SIG-M5 (cell line): ENCODE measurements around the gene RIMS3.
"Not testable (repeated sequence)": the region's sequence is repeated elsewhere in the genome, so short reads cannot be mapped to it uniquely, and the experiment has no call there.

Source experiments
- DNase-seq: peaks from one replicate; lab custom pipeline; 2025; lab: John Stamatoyannopoulos, UW

Gene RIMS3

DNA sequence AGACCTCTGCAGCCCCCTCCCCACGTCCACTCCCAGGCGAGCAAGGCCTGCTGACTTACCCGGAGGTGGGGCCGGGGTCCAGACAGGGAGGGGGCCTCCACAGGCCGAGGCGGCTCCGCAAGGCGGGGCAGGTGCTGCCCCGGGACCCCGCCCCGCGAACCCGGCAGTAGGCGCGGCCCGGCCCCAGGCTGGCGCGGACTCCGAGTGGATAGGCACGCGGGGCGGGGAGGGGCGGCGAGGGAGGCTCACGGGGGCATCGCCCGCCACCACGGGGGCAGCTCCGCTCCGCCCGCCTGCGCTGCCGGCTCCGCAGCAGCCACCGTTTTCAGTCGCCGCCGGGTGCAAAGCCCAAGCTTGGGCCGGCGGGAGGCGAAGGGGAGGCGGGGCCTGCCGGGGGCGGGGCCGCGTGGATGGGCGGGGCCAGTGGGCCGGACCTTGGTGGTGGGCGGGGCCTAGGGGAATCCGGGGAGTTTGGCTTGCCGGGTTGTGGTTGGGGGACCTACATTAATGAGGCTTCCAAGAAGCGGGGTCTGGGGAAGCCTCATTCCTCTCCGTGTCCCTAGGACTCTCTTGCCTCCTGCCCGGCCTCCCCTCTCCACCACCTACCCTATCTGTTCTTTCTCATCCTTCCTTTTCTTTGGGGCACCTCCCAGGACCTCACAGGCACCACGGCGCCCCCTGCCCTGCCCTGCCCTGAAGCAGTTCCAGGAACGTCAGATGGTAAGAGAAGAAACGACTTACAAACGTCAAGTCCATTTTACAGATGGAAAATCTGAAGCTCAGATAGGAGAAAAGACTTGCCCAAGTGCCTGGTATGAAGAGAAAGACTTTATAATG lies at the start of gene RIMS3:
Gene RIMS3 (minus strand): TSS at position 348 of the 837 bp plus-strand sequence. CDS start 23,757 bp downstream, outside the sequence.
- DNase-seq = no peak

DNA sequence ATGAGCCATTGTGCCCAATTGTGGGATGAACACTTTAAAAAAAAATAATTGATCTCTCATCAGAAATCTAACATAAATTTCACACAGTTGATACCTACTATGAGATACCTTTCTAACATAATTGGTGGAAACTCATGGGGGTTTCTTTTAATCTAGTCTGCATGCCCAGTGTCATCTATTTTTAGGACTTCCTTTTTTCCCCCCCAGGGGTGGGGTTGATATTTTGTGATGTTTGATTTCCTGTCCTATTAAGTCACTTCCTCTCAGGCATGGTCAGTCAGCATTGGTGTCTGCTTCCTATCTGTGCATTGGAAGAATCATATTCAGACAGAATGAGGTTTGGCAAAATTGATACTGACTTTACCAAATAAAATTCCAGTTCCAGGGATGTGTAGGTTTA lies 47.5 kb upstream of the RIMS3 start:
- no peak for DNase-seq

DNA sequence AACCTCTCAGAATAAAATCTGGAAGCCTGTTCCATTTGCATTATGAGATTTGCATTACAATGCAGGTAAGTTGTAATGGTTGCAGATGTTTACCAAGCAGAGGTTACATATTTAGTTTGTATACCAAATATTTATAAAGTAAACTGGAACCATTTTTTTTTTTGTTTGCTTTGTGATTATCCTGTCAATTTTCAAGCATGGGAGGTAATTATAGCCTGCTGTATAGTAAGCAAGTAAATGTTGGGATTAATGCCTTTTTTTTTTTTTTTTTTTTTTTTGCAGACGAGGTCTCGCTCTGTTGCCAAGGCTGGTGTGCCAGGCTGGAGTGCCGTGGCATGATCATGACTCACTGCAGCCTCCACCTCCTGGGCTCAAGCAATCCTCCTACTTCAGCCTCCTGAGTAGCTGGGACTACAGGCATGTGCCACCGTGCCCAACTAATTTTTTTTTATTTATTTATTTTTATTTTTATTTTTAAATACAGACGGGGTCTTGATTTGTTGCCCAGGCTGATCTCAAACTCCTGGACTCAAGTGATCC lies 47.0 kb upstream of the RIMS3 start:
- DNase-seq = no peak

DNA sequence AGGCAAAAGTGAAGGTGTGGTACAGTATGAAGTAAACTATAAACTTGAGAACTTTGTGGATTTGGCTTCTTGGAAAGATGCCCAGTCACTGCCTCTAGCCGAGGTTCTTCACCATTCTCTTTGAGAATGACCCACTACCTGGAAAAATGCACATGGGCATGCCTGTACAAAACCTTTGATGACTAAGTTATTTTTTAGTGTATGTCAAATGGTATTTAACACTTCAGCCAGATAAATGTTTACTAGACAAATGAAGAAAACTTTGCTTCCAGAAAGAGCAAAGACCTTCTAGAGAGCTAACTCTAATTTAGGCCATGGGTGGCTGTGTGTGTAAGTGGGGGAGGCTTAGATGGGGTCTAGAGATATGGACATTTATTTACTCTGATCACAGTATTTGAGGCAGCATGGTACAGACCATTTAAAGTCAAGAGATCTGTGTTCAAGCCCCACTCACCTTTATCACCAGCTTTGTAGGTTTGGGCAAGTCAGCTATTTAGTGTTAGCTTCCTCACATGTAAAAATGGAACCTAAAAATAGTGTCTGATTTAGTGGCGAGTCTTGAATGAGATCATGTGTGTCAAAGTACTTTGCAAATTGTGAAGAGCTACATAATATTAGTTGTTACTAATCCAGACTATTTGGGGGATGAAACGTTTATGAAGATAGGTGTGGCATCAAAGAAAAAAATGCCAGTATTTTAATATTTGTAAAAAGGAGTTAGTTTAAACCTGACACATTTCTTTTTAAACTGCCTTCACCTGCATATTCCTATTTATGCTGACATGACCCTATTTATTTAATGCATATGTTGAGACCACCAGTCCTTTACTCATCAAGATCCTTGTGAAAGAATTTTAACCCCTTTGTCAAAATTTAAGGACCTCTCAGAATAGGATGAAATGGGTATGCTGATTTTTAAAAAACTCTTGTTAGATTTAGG lies 46.3 kb upstream of the RIMS3 start:
- no peak for DNase-seq

DNA sequence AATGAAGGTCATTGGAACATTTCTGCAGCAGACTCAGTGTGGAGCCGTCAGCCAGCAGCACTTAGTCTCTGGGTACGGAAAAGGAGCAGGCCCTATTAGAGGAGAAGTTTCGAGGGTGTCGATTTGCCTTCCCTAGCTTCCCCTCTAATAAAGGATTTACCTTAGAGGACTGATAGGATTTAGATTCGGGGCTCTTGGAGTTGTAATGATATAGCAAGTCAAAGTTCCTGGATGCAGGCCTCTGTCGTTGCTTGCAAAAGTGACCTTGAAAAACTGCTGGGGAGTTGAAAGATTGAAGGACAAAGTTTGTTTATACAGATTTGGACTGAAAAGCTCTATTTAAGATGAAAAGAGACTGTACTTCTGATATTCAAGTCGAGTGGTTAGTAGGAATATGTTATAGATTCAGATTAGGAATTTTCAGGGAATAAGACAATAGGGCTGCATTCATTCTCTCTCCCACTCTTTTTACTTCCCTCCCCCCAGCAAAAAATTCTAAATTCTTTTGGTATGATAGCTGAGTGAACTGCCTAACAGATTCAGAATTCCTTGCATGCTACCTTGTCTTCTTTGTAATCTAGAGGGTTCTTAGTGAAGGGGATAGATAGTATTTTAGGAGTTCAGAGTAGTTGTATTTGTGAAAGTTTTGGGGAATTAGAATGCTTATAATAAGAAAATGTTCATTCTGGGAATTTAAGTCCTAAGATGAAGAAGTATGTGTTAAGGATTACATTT lies 45.3 kb upstream of the RIMS3 start:
- DNase-seq = no peak

DNA sequence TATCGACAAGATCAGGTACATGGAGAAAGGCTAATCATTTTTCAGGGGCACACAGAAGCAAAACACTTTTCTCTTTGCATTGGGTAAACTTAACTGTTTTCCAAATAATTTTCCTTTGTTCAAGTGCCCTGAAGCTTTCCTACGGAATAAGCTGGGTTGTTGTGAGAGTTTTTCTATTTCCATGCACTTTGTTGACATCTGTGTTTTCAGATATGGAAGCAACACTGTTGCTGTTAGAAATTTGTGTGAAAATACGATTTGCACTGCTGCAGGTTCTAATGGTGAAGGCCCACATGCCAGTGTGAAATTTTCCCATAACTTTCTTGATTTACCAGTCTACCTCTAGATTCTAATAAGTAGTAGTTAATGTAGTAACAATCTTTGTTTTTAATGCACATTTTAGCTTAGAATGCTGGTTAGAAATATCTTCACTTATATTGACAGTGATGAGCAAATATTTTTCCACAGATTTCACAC lies 44.4 kb upstream of the RIMS3 start:
- DNase-seq = no peak

DNA sequence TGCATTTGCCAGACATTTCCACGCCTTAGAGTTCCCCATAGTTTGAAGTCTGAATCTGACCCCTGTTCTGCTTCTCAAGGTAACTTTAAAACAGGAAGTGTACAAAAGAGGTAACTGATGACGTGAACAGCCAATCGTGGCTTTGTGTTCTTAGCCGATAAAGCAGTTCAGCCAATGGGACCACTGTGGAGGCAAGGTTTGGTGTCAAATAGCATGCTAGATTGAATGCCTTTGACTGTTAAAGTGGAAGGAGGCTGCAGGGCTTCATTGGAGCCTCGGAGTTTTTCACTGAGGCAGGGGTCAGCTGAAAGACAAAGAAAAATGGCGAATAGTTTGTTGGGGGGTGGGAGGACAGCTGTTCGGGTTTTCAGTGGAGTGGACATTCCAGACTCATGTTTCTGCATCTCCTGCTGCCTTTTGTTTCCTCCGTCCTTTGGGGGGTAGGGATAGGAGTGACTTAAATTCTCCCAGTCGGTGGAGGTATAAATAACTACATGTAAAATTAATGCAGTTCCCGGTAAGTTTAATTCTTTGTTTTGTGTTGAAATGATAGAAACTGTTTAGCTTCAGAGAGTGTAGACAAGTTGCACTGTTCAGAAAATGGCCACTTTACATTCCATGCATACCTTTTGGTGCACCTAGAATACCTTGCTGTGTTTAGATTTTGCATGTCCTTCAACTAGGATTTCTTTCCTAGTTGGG lies 43.8 kb upstream of the RIMS3 start:
- peak; percentile 83 for DNase-seq

DNA sequence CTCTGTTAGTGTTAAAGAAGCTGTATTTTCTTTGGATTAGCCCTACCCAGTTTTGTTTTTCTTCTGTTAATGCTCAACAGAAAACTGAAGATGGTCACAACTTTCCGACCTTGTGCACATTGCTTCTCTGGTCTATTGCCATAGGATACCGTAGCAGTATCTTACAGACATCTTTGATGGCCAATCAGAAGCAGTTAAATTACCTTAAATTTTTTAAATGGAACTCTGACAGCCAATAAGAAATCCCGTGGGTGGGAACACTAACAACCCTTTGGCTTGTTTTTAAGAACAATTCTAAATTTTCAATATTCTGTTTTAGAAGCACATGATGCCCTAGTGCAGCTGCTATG lies 43.2 kb upstream of the RIMS3 start:
- DNase-seq = no peak

DNA sequence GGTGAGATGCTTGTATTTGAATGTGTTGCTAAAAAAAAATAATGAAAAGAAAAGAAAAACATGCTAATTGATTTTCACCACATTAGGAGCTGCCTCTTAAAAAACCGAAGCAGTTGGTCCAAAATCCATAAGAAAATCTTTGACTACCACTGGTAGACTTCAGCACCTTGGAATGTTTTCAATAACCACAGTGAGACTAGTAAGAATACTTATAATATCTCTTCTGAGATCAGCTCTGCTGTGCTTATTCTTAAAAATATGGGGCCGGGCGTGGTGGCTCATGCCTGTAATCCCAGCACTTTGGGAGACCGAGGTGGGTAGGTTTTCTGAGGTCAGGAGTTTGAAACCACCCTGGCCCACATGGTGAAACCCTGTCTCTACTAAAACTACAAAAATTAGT lies 41.1 kb upstream of the RIMS3 start:
- no peak for DNase-seq

DNA sequence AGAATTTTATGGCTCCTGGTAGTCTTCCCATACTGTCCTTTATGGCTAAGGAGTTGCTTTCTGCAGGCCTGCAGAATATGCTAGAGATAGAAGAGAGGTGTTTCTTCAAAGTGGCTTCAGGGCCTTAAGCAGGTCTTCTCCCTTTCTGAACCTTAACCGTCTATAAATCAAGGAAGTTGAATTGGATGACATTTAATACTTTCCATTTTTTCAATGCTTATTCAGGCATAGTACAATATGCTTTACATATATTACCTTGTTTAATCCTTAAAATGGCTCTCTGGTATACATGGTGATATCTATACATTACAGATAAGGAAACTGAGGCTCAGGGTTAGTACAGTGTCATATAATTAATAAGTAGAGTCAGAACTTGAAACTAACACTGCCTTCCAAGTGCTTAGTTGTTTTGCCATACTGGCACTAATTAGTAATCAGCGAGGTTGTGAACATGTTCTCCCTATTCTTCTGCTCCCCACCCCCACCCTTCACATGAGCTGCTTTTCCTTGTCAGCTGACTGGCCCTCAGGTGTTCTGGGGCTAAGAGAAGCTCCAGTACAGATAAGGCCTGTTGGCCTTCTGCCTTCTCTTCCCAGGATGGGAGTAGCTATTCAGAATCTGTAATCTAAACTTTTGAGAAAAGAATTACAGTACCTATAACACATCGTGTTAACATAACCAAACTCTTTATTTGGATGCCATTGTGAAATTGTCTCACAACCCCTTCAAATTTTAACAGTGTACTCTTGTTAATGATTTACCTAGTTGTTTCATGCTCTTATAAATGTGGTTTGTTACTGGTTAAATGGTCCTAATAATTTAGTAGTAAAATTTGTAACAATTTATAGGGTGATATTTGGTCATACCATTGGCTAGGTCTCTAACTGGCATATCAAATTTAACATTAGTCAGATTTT lies 39.6 kb upstream of the RIMS3 start:
- no peak for DNase-seq

DNA sequence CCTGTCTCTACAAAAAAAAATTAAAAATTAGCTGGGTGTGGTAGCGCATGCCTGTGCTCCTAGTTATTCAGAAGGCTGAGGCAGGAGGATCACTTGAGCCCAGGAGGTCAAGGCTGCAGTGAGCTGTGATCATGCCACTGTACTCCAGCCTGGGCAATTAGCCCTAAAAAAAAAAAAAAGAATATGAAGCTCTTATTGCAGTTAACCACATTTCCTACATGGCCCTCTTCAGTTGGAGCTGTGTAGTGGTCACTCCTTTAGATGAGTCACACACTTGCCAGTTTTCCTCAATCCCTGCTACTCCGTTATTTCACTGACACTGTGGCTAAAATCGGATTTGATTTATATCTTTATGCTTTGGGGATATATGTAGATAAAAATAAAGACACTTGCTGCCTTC lies 37.8 kb upstream of the RIMS3 start:
- DNase-seq = no peak

DNA sequence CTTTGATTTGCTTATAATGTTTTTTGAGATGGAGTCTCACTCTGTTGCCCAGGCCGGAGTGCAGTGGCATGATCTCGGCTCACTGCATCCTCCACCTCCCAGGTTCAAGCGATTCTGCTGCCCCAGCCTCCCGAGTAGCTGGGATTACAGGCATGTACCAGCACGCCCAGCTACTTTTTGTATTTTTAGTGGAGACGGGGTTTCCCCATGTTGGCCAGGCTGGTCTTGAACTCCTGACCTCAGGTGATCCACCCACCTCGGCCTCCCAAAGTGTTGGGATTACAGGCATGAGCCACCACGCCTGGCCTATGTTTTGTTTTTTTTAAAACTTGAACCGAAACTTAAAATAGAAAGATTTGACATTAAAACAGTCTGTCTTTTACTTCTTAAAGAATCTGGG lies 37.3 kb upstream of the RIMS3 start:
- DNase-seq = not testable (repeated sequence)

DNA sequence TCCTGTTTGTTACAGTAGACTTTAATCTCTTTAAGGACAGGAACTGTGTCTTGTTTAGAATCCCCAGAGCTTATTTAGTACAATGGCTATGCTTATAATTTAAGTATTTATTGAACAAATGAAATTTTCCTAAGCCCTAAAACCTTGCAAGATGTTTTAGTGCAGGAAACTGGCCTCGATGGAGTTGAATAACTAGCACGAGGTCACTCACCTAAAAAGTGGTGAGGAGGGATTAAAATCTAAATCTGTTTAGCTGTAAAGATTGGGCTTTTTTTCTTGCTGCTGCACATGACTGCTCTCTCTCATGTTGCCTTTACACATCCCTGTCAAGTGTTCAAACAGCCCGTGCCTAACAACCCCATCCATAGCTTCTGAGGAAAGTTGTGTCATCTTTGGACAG lies 36.2 kb upstream of the RIMS3 start:
- DNase-seq = no peak

DNA sequence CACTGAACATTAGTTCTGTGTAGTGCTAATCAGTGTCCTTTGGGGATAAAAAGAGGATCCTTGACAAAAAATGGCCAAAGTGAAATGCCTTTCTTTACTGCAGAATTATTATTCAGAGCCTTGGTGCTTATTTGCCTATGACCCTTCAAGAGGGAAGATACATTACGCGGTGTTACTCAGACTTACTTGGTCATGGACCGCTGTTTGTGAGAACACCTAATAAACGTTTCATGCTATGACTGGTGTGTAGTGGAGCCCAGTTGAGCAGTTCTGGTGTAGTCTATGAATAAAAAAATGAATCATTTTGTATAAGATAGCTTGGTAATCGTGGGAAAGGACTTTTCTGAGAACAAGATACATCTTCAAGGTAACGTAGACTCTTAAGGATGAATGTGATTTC lies 34.3 kb upstream of the RIMS3 start:
- DNase-seq = no peak

DNA sequence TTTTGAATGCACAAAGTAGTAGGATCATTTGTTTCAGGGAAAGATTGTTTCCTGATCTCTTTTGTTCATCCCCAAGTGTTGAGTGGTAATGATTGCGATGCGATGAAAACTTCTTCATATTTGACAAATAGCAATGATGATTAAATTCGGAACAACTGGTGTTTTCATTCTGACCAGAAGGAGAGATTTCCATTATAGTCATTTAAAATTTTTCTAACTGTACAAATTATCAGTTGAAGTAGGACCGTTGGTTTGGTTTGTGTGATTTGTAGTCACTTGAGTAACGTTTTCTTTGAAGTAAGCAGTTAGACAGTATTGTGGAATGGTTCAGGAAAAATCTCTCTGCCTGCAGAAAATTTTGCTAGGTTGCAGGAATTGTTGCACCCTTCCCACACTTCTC lies 32.0 kb upstream of the RIMS3 start:
- DNase-seq = no peak

DNA sequence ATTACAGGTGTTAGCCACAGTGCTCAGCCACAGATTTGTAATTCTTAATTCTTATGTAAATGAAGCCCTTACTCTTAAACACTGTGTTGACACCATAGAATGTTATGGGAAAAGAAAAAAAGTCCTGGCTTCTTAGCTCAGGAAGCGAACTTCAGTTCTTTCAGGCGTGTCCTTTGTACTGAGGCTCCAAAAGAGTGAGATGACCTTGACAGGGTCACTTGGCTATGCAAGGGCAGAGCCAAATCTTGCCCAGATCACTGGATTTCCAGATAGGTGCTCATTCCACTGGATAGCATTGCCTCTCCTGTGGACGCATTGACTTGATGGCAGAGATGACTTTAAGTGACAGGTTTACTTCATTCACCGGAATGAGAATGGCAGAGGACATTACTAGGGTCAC lies 30.8 kb upstream of the RIMS3 start:
- DNase-seq = no peak

DNA sequence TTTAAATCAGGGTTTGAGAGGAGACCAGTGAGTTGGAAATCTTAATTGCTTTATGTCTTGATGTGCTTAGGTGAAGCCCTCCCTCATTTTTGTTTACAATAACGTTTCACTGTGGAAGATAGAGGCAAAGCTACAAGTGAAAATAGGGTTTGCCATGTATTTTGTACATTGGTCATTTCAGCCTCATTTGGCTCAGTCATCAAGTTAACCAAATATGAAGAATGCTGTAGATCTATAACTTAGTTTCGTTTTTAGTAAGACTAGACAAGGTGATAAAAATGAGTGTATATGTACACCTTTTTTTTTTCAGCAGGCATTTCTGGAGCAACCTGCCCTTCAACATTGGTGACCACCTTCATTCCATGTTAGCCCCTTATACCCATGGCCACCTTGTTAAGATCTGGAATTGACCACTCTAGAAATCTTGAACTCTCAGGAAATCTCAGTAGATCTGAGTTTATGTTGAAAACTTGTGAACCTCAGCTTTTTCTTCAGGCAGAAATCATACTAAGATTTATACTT lies 28.9 kb upstream of the RIMS3 start:
- no peak for DNase-seq

DNA sequence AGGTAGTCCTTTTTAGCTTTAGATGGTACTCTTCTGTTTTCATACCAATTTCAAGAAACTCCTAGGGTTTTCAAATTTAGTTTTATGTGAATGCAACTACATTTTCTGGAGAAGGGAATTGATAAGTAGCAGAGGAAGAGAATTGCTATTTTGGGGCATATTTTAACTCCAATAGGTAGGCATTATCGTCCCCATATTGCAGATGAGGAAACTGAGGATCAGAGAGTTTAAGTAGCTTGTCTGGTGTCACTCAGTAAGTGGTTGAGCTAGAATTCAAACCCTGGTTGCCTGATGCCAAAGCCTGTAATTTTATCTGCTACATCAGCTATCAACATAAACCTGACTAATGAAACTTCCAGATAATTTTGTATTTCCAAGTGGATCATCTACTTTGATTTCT lies 27.9 kb upstream of the RIMS3 start:
- DNase-seq = no peak

DNA sequence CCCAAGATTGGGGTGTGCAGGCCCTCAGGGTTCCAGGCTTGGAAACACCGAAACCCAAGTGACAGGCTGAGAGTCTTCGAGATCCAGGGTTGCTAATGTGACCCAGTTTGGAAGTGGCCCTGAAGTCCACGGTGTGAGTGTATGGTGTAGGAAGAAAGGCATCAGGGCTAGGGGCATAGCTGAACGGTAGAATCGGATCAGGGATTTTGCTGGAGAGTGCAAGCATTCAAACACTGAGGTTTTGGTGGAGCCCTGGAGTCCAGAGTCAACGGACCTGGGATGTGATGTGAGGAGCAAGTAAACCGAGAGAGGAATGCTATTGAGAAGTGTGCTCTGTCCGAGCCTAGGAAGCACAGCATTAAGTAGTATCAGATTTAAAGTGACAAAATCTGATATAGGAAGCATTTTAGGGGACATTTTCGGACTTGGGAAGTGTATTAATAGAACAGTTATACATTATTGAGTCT lies 27.0 kb upstream of the RIMS3 start:
- no peak for DNase-seq
